Neural cell (in vitro differentiated cells): ENCODE measurements around the gene EPS8L2.

Source experiments
- CTCF ChIP-seq: fragments of 450-650 bp; IDR thresholded peaks from 2 replicates; pipeline ENCODE4 v1.5.1; 2014; ENCODE audit warnings: antibody characterized with exemption, mild to moderate bottlenecking, moderate library complexity; ENCODE audit not compliant: poor library complexity, severe bottlenecking
- EP300 ChIP-seq: fragments of 450-650 bp; conservative IDR thresholded peaks from 2 replicates; pipeline ENCODE4 v1.6.1; 2014; ENCODE audit warnings: antibody characterized with exemption, mild to moderate bottlenecking, moderate library complexity; ENCODE audit not compliant: poor library complexity, severe bottlenecking
- EZH2 ChIP-seq: fragments of 200-600, 300-800 bp; shearing (Covaris generic), sonication (generic); IDR thresholded peaks from 2 replicates; pipeline ENCODE4 v1.6.1; 2014; ENCODE audit warnings: antibody characterized with exemption, low read length, borderline replicate concordance, mild to moderate bottlenecking; ENCODE audit not compliant: insufficient read depth, poor library complexity, severe bottlenecking
- POLR2AphosphoS5 ChIP-seq: IDR thresholded peaks from 2 replicates; pipeline ENCODE4 v1.6.1; 2012
- RAD21 ChIP-seq: fragments of 450-650 bp; conservative IDR thresholded peaks from 2 replicates; pipeline ENCODE4 v1.6.1; 2014; ENCODE audit warnings: antibody characterized with exemption, mild to moderate bottlenecking, moderate library complexity
- SMC3 ChIP-seq: fragments of 450-650 bp; conservative IDR thresholded peaks from 2 replicates; pipeline ENCODE4 v1.6.1; 2014; ENCODE audit warnings: antibody characterized with exemption, mild to moderate bottlenecking, moderate library complexity; ENCODE audit not compliant: poor library complexity
- TF ChIP-seq, protein P1 (sequence below): IDR thresholded peaks from 2 replicates; pipeline ENCODE4 v1.6.1; 2012; ENCODE audit warnings: borderline replicate concordance

DNA sequence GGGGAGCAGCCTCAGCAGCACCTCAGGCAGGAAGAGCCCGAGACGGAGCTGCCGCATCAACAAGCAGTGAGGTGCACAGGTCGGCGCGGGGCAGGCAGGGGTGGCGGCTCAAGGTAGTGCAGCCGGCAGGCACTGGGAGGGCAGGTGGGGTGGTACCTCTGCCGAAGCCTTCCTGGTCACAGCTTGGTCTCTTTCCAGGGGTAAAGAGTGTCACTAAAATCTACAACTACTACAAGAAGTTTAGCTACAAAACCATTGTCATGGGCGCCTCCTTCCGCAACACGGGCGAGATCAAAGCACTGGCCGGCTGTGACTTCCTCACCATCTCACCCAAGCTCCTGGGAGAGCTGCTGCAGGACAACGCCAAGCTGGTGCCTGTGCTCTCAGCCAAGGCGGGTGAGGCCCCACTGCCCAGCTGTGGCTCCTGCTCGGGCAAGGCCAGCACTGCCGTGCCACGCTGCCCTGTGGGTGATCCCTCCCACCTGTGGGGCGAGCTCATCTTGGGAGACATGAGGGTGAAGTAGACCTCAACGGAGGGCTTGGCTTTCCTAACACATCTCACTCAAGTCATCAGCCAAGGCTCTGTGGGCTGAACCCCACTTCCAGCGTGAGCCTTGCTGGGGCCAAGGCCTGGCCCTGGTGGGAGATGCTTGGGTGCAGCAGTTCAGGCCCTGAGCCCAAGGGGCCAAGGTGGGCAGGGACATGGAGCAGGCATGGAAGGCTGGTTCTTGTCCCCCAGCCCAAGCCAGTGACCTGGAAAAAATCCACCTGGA, 57.7 kb downstream of the EPS8L2 start:
- no peak for TF ChIP-seq POLR2AphosphoS5
- no peak for TF ChIP-seq RAD21
- no peak for TF ChIP-seq EP300
- no peak for TF ChIP-seq CTCF
- TF ChIP-seq, protein P1, sequence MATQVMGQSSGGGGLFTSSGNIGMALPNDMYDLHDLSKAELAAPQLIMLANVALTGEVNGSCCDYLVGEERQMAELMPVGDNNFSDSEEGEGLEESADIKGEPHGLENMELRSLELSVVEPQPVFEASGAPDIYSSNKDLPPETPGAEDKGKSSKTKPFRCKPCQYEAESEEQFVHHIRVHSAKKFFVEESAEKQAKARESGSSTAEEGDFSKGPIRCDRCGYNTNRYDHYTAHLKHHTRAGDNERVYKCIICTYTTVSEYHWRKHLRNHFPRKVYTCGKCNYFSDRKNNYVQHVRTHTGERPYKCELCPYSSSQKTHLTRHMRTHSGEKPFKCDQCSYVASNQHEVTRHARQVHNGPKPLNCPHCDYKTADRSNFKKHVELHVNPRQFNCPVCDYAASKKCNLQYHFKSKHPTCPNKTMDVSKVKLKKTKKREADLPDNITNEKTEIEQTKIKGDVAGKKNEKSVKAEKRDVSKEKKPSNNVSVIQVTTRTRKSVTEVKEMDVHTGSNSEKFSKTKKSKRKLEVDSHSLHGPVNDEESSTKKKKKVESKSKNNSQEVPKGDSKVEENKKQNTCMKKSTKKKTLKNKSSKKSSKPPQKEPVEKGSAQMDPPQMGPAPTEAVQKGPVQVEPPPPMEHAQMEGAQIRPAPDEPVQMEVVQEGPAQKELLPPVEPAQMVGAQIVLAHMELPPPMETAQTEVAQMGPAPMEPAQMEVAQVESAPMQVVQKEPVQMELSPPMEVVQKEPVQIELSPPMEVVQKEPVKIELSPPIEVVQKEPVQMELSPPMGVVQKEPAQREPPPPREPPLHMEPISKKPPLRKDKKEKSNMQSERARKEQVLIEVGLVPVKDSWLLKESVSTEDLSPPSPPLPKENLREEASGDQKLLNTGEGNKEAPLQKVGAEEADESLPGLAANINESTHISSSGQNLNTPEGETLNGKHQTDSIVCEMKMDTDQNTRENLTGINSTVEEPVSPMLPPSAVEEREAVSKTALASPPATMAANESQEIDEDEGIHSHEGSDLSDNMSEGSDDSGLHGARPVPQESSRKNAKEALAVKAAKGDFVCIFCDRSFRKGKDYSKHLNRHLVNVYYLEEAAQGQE, result no peak
- no peak for TF ChIP-seq SMC3
- TF ChIP-seq EZH2, result no peak
